Fibroblast of lung (primary cell): Measurements from ENCODE around the gene SLC25A10.

ENCODE experiments used
- CTCF ChIP-seq, 2 donors: IDR thresholded peaks in 1 of 2; conservative IDR thresholded peaks in 1 of 2; 1 replicate in 1 of 2; 2 replicates in 1 of 2; pipeline ENCODE4 v1.5.1; 2011 to 2012; ENCODE audit warnings: low read length in 2 of 2, control low read depth in 1 of 2, inconsistent platforms in 1 of 2, low read depth in 1 of 2, mild to moderate bottlenecking in 1 of 2
- EZH2 ChIP-seq: IDR thresholded peaks from 2 replicates; pipeline ENCODE4 v1.5.1; 2012; ENCODE audit warnings: low read length, control low read depth, mild to moderate bottlenecking; ENCODE audit errors: missing control alignments

GRCh38 chr17:81666342-81667191, 45.5 kb upstream of the SLC25A10 start, which contains the start of the genes CCDC137 and OXLD1:
- no peak for TF ChIP-seq CTCF (conservative IDR thresholded peaks at IDR 0.05 in 1 of 2, IDR thresholded peaks at IDR 0.05 in 1 of 2; ENCODE audit: low read depth in 1 of 2, low read length in 2 of 2)
- TF ChIP-seq EZH2, result no peak
